ENCODE measurements around the gene MBNL1.

GRCh38 chr3:152268555-152269055 lies at the start of gene MBNL1:
- TF ChIP-seq CTCF (IDR thresholded peaks at IDR 0.05; ENCODE audit: low read depth, low read length, poor library complexity, severe bottlenecking) (no peak), EZH2phosphoT487 (IDR thresholded peaks at IDR 0.05; ENCODE audit: borderline replicate concordance, low read length) (no peak)
